WERI-Rb-1 (cell line): ENCODE results near the gene SCYL2.
"Not testable (repeated sequence)": the region's sequence is repeated elsewhere in the genome, so short reads cannot be mapped to it uniquely, and the experiment has no call there.

Experiments used
- DNase-seq: peaks from one replicate; pipeline ENCODE4 v3.0.0-alpha.2; 2020
- H3K27ac ChIP-seq: fragments of 250-450 bp; sonication (Bioruptor Pico); 2 replicates; pipeline ENCODE4 v1.5.1; 2020; ENCODE audit warnings: mild to moderate bottlenecking, moderate library complexity
- H3K27me3 ChIP-seq: fragments of 250-450 bp; sonication (Bioruptor Pico); 2 replicates; pipeline ENCODE4 v1.5.1; 2021; ENCODE audit warnings: mild to moderate bottlenecking, low read depth, moderate library complexity; ENCODE audit not compliant: insufficient read depth, severe bottlenecking
- H3K36me3 ChIP-seq: fragments of 250-450 bp; sonication (Bioruptor Pico); 2 replicates; pipeline ENCODE4 v1.5.1; 2020; ENCODE audit warnings: mild to moderate bottlenecking, moderate library complexity
- H3K4me3 ChIP-seq: 2 replicates; pipeline ENCODE4 v1.5.1; 2011; ENCODE audit warnings: low read depth, mild to moderate bottlenecking, control low read depth, low read length
- H3K9me3 ChIP-seq: fragments of 250-450 bp; sonication (Bioruptor Pico); 2 replicates; pipeline ENCODE4 v1.5.1; 2021; ENCODE audit warnings: mild to moderate bottlenecking, moderate library complexity; ENCODE audit not compliant: severe bottlenecking
- TF ChIP-seq, protein P1 (sequence below): IDR thresholded peaks from 2 replicates; pipeline ENCODE4 v1.5.1; 2011; ENCODE audit warnings: low read depth, mild to moderate bottlenecking, control low read depth, inconsistent platforms, low read length

SCYL2 gene

DNA sequence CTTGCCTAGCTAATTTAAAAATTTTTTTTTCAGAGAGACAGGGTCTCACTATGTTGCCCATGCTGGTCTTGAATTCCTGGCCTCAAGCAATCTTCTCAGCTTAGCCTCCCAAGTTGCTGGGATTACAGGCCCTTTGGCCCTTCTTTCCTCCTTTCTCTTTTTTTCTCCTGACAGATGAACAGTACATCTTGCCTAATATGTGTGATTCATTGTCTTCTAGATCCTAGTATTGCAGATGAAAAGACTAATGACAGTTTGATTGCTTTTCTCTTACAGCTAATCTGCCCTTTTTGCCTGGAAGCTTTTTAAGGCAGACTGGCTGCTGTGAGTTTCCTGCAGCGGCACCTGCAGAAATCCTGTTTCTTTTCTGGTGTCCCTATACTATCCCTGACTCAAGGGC, 12.1 kb upstream of the SCYL2 start:
- TF ChIP-seq, protein P1, sequence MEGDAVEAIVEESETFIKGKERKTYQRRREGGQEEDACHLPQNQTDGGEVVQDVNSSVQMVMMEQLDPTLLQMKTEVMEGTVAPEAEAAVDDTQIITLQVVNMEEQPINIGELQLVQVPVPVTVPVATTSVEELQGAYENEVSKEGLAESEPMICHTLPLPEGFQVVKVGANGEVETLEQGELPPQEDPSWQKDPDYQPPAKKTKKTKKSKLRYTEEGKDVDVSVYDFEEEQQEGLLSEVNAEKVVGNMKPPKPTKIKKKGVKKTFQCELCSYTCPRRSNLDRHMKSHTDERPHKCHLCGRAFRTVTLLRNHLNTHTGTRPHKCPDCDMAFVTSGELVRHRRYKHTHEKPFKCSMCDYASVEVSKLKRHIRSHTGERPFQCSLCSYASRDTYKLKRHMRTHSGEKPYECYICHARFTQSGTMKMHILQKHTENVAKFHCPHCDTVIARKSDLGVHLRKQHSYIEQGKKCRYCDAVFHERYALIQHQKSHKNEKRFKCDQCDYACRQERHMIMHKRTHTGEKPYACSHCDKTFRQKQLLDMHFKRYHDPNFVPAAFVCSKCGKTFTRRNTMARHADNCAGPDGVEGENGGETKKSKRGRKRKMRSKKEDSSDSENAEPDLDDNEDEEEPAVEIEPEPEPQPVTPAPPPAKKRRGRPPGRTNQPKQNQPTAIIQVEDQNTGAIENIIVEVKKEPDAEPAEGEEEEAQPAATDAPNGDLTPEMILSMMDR = no peak
- no peaks in the 10 kb centered on the region for H3K27me3 ChIP-seq
- no peaks in the 10 kb centered on the region; the same call in 1 of the 2 replicates for H3K36me3 ChIP-seq
- no peaks in the 10 kb centered on the region for H3K9me3 ChIP-seq
- DNase-seq = no peak
- no peak overlapping the region for H3K4me3 ChIP-seq
- no peak overlapping the region for H3K27ac ChIP-seq

DNA sequence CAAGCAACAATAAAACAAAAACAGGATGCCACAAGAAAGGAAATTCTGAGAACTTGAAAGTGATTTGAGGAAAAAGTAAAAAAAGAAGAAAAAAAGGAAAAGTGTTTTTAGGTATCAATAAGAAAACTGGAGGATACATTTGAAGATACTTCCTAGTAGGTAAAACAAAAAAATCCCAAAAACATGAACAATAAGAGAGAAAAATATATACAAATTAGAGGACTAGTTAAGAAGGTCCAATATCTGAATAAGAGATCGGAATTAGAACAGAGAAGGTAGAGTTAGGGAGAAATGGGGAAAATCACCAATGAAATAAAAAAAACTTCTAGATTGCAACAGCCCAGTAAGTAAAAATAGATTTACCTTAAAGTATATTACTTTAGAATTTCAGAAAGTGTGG, 8.8 kb upstream of the SCYL2 start:
- Histone ChIP-seq H3K27ac (no peak overlapping the region), H3K4me3 (no peak overlapping the region), H3K36me3 (no peaks in the 10 kb centered on the region; the same call in 1 of the 2 replicates), H3K9me3 (no peaks in the 10 kb centered on the region), H3K27me3 (no peaks in the 10 kb centered on the region)
- no peak for DNase-seq
- TF ChIP-seq, protein P1 = no peak

DNA sequence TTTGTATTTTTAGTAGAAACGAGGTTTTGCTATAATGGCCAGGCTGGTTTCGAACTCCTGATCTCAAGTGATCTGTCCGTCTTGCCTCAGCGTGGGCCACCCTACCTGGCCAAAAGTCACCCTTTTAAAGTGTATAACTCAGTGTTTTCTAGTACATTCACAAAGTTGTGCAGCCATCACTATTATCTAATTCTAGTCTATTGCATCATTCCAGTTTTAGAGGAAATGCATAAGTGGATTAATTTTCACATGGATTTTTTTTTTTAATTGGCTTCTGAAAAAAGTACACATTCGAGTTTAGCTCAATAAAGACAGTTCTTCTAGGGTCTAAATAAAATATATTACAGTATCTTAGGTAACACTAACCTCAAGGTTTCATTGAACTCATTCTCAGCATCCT, 3.8 kb upstream of the SCYL2 start:
- no peak for DNase-seq
- Histone ChIP-seq H3K4me3 (no peak overlapping the region), H3K9me3 (no peaks in the 10 kb centered on the region), H3K27me3 (no peaks in the 10 kb centered on the region), H3K27ac (no peak overlapping the region), H3K36me3 (no peaks in the 10 kb centered on the region; the same call in 1 of the 2 replicates)
- TF ChIP-seq, protein P1 = no peak

DNA sequence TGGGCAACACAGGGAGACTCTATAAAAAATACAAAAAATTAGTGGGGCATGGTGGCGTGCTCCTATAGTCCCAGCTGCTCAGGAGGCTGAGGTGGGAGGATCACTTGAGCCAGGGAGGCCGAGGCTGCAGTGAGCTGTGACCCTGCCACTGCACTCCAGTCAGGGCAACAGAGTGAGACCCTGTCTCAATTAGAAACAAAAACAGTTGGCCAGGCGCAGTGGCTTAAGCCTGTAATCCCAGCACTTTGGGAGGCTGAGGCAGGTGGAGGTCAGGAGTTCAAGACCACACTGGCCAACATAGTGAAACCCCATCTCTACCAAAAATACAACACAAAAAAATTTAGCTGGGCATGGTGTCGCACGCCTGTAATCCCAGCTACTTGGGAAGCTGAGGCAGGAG, 1.9 kb upstream of the SCYL2 start:
- H3K9me3 ChIP-seq, H3K4me3 ChIP-seq, H3K27me3 ChIP-seq, H3K27ac ChIP-seq, DNase-seq, H3K36me3 ChIP-seq: not testable (repeated sequence)

DNA sequence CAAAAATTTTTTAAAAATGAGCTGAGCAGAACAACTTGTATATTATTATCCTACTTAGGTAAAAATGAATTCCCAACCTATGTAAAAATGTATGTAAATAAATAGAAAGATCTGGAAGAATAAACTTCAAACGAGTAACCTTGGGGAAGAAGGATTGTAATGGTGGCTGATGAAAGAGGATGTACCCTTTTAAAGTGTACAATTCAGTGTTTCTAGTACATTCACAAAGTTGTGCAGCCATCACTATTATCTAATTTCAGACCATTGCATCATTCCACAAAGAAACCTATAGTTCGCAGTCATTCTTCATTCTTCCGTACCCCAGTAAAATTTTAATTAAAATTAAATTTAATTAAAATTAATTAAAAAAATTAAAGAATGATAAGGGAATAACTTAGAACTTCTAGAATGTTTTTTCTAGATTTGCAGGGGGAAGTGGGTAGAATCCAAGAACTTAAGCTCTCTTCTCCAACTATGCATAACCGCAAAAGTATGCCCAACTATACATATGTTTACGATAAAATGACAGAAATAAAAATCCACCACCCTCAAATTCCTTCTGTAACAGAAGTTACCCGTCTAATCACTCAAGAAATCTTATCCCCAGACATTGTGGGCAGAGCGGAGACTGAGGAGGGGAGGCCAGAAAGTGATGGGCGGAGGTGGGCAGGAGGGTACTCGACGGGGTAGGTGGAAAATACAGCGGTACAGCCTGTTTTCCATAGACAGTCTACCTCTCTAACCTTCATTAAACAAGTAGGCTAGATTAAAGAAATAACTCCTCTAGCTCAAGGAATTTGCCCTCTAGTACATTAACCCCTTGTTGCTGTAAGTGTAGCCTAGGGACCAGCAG, 1.0 kb upstream of the SCYL2 start:
- DNase-seq = no peak
- Histone ChIP-seq H3K9me3 (no peaks in the 10 kb centered on the region), H3K36me3 (no peaks in the 10 kb centered on the region; the same call in 1 of the 2 replicates), H3K27me3 (no peaks in the 10 kb centered on the region), H3K27ac (peak overlapping the region; percentile 94), H3K4me3 (peak overlapping the region; percentile 98)
- TF ChIP-seq, protein P1 = no peak

DNA sequence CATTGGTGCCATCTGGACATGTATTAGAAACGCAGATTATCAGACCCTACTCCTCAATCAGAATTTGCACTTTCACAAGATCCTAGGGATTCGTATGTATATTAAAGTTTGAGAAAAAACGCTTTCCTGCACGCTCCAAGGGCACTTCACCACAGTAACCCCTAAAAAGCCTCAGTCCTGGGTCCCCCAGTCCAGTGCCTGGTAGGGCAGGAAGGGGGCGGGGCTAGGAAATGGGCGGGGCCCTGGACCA, 467 bp upstream of the SCYL2 start:
- Histone ChIP-seq H3K4me3 (peak overlapping the region; percentile 98), H3K36me3 (no peaks in the 10 kb centered on the region; the same call in 1 of the 2 replicates), H3K27ac (peak overlapping the region; percentile 94), H3K9me3 (no peaks in the 10 kb centered on the region), H3K27me3 (no peaks in the 10 kb centered on the region)
- peak; percentile 94 for DNase-seq
- TF ChIP-seq, protein P1 = no peak
